ENCODE results near the gene RGS13. TPM values are rescaled to one million over a fixed set of nuclear protein-coding genes. Genes with fewer than 3 reads are reported as not detected.

The RGS13 gene, protein sequence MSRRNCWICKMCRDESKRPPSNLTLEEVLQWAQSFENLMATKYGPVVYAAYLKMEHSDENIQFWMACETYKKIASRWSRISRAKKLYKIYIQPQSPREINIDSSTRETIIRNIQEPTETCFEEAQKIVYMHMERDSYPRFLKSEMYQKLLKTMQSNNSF
- total RNA-seq, result 0.27 TPM
- long read RNA-seq, result 0 reads

- intact Hi-C loops (cut with DNase I), result no loop called here
- DNase-seq (ENCODE audit: low spot score), result no peak
Observed at GRCh38 chr1:192635939-192636338, at the start of gene RGS13. Gene RGS13, plus strand, starts transcription at chr1:192636147. Its CDS starts 8,188 bp downstream, at chr1:192644335.

DNA sequence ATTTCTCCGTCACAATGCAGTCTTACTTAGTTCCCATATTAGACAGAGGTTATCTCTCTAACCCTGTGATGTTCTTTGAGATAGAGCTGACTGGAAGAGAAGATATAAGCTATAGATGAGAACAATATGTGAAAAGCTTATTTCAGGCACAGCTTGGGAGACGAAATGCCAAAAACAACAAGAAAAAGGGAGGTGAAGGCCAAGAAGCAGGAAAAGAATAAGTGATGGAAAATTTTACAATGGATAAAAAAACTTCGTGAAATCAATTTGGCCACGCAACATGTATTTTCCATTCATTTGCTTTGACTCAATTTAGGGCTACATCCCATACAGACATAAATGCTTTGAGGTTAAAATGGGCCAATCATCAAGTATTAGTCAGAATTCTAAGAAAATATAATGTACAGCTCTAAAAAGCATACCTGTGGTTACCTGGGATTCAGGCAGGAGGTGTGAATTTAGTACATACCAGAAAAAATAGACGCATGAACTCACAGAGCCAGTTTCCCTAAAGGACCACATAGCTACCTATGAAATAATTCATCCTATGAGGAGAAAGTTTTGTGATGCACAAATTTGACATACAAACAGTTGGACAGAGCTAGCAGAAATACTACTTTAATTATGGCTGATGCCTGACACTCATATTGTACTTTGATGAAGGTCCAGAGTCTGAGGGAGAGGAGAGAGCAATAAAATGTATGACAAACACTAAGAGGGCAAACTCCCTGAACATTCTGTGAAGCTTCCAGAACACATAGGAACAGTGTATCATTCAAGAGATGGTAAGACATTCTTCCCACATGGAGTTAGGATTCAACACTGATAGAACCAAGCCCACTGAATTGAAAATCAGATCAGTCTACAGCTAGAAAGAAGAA is 48.3 kb upstream of the RGS13 start:
- intact Hi-C loops (cut with DNase I), result no loop called here
- DNase-seq (ENCODE audit: low spot score), result no peak

DNA sequence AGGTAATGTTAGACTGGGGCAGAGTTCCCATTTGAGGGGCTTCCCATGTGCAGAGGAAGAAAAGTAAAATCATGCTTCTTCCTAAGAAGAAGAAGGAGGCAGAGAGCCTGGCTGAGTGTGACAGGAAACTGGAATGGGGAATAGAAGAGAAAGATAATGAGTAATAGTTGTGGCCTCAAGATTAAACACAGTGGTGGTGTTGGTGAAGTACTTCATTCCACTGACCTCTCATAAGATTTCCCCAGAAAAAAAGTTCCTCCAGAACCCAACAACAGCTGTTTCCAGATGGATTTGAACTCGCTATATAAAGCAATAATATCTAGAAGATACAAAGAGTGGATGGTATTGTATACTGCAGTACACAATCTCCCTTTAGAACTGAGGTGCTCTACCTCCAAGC is 47.4 kb upstream of the RGS13 start:
- intact Hi-C loops (cut with DNase I), result no loop called here
- no peak for DNase-seq (ENCODE audit: low spot score)

GRCh38 chr1:192589813-192590212 is 46.1 kb upstream of the RGS13 start:
- intact Hi-C loops (cut with DNase I), result no loop called here
- DNase-seq (ENCODE audit: low spot score), result no peak

DNA sequence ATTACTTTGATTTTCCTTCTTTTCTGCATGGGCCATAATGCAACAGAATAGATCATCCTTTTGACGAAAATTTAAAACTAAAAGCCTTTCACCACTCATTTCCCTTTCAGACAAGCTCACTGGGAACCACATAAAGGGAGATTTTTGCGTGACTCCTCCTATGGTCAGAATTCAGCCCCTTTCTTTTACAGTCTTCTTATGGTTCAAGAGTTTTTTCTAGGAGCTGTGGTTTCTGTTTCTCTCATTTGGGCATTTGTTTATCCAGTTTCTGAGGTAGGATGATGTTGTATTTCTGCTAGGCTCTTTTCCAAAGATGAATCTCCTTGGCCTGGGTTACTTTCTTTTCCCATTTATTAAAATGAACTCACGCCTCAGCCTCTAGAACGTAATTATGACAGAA is 43.4 kb upstream of the RGS13 start:
- intact Hi-C loops (cut with DNase I), result no loop called here

GRCh38 chr1:192592981-192593708 is 42.8 kb upstream of the RGS13 start:
- intact Hi-C loops (cut with DNase I), result no loop called here
- no peak for DNase-seq (ENCODE audit: low spot score)

More for the DNA sequence above, 43.4 kb upstream of the RGS13 start:
- DNase-seq (ENCODE audit: low spot score), result no peak

GRCh38 chr1:192595299-192595698 is 40.6 kb upstream of the RGS13 start:
- DNase-seq (ENCODE audit: low spot score), result no peak
- intact Hi-C loops (cut with DNase I), result no loop called here

DNA sequence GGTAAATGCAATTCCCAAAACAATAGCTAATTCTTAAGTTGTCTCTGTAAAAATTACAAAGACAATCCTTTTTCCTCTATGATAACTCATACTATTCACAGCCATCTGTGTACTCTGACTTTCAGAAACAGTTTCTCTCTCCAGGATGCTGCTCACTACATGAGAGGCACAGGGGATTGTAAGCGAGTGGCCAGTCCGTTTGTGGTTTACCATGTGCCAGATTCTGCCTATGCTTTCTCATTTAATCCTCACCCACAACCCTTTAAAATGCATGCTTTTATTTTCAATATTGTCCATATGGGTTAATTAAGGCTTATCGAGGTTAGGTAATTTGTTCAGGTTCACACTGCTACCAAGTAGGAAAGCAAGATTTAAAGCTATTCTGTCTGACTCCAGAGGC is 37.4 kb upstream of the RGS13 start:
- DNase-seq (ENCODE audit: low spot score), result no peak
- intact Hi-C loops (cut with DNase I), result no loop called here

- intact Hi-C loops (cut with DNase I), result loop anchor here (10.0 kb wide), 2 partner anchors 205 to 415 kb away; partner anchors contain the start of gene RGS2
- no peak for DNase-seq (ENCODE audit: low spot score)
Observed at GRCh38 chr1:192600275-192600674, 35.7 kb upstream of the RGS13 start.

DNA sequence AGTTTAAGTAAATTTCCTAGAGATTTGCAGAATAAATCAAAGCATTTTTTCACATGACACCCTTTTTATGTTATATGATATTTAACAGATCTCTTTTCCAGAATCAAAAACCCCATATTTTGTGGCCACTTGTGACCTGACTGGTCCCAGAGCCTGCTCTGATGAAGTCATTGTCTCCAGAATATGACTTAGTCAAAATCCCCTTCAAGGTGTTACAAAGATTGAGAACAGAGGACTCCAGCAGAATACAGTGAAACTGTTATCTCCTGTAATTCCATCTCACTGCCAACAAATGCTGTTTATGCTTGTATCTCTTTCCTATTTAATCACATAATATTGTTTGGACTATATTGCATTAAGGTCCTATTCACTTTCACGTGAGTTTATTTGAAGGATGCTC is 34.8 kb upstream of the RGS13 start:
- intact Hi-C loops (cut with DNase I), result loop anchor here (10.0 kb wide), 2 partner anchors 204 to 414 kb away; partner anchors contain the start of gene RGS2
- no peak for DNase-seq (ENCODE audit: low spot score)

DNA sequence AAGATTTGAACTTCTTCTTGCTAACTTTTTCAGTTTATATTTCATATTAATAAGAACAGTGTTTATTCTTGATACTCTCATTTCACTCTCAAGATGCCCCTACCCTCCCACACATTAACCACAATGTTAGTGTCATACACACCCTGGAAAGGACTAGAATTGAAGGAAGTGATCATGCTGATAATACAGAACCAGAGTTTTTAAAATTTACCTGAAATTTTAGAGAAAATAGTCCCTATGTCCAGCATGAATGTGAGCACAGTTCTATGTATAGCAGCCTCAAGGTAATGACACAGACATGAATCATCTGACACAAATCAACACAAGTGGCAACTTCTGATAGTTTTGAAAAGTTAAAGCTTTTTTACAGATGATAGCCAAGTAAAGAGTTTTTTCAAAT is 34.4 kb upstream of the RGS13 start:
- intact Hi-C loops (cut with DNase I), result loop anchor here (10.0 kb wide), 2 partner anchors 203 to 413 kb away; partner anchors contain the start of gene RGS2
- DNase-seq (ENCODE audit: low spot score), result no peak

- no peak for DNase-seq (ENCODE audit: low spot score)
- intact Hi-C loops (cut with DNase I), result loop anchor here (10.0 kb wide), 2 partner anchors 202 to 412 kb away; partner anchors contain the start of gene RGS2
Observed at GRCh38 chr1:192602757-192603156, 33.2 kb upstream of the RGS13 start.

DNA sequence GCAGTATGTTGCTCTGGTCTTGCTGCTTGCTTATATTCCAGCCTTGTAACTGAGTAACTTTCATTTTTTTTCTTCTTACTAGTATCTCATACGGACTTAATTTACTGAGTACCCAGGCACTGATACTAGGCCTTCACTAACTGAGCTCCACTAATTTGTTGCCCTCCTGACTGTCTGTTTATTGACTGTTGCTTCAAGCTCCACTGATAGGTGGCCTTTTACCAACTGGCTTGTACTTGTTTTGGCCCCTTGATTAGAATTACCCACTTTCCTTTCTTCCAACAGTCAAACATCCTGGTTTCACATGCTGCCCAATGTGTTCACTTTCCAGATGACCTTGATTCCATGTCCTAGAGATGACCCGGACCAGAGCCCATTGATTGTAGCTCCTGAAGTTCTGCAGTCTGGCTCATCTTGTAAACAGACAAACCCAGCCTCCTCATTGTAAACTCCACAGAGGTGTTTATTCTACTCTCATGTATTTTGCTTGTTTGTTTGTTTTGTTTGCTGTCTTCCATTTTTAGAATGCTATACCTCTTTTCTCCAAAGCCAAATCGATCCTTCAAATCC is 32.6 kb upstream of the RGS13 start:
- intact Hi-C loops (cut with DNase I), result loop anchor here (10.0 kb wide), 2 partner anchors 201 to 411 kb away; partner anchors contain the start of gene RGS2
- DNase-seq (ENCODE audit: low spot score), result no peak

DNA sequence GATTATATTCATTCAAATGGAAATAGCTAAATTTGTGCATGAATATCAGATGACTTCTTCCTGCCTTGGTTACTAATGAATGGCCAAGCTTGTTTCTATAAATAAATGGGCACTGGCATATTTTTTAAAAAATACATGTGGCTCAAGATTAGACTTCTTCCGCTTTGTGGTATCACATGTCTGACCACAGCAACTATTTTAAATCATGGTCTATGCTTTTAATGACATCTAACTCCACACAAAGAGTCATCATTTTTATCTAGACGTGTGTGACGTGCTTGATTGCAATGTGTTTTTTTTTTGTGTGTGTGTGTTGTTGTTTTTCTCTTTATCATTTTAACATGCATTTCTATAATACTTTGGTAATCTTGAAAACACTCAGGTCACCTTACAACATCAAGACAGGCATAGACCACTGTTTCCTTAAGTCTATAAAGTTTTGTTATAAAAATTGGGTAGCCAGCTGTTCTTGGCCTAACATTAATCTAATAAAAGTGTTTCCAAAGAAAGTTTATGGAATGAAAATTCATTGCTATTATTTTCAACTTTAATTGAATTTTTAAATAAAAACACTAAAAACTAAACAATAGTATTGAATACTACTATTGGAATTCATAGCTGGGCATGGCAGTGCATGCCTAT is 30.8 kb upstream of the RGS13 start:
- intact Hi-C loops (cut with DNase I), result loop anchor here (5.0 to 10.0 kb wide), 3 partner anchors 200 to 427 kb away; partner anchors contain the start of gene RGS2
- no peak for DNase-seq (ENCODE audit: low spot score)

DNA sequence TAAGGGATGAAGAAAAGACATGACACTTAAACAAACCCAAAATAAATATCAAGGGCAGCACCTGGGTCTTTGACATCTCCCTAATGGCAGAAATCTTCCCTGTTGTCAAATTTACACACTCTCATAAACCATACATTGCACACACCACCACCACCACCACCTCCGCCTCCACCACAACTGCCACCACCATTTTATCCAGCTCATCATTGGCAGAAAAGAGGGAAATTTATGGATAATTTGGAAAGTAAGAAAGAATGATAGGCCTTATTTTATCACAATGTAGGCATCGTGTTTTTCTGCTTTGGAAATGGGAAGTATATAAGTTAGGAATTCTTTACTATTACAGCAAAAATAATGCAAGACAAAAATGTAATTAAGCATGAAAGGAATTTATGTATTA is 27.3 kb upstream of the RGS13 start:
- intact Hi-C loops (cut with DNase I), result loop anchor here (2.0 to 10.0 kb wide), 4 partner anchors 132 to 424 kb away; partner anchors contain the start of gene RGS2
- no peak for DNase-seq (ENCODE audit: low spot score)

DNA sequence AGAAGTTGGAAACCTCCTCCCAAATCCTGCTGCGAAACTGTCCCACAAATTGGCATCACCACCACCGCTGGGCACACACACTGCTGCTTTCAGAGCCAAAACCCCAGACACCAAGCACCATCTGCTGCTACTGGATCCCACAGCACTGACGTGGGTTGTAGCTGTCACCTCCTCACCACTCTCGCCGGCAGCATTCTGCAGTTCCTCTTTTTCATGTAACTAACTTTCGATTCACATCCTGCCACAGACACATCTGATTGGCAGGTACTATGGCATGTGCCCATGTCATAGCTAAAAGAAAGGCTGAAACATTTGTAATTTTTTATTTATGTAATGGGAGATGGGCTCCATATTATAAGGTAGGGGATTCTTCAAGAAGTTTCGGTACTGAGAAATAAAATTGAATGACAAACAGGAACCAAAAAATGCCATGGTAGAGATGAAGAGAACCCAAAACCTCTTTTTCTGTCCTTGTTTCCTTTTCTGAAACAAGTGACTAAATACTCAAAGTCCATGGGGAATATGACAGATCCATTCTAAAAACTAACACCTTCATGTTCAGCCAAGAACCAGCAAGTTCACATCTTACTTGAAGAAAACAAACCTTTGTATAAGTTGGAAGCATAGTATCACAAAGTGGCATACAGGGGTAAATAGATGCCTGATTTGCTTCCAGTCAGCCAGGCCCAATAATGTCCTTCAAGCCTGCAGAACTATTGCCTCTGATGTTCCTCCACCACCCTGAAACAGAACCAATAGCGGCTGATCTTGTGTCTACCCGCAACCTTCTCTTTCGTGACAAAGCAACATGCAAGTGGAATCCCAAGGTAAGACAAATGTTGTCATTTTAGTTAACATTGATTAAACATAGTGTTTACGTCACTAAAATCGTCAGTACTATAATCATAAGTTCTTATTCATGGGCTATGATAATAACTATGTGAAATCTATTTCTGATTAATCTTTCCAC is 26.6 kb upstream of the RGS13 start:
- peak; percentile 81 for DNase-seq (ENCODE audit: low spot score)
- intact Hi-C loops (cut with DNase I), result loop anchor here (2.0 to 10.0 kb wide), 4 partner anchors 133 to 423 kb away; partner anchors contain the start of gene RGS2

DNA sequence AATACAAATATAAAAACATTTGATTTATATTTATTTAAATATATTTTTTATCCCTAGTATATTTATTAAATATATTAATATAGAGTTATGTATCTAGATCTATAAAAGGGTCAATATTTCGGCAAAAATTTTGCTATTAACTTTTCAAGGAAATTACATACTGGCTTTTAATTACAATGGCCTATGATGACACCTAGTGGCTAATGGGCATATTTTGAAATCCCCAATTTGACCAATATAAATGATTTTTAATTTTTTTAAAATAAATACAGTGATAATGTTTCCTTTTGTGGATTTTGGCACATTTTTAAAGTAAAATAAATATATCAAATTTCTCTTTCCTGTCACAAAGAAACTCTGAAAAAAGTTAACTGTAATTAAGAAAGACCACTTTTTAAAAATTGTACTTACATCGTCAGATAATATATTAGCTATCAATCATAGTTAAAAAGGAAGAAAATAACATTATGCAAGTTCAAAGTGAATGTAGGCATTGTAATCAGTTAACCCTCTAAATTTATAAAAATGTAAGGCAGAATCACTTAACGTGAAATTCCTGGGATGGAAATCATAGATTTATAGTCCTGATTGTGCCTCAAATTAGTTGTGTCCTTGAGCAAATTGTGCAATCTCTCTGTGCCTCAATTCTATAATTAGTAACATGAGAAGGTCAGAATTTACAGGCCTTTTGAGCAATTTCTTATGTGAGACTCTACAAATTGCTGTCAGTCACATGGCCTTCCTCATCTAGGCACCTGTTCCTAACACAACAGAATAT is 25.6 kb upstream of the RGS13 start:
- intact Hi-C loops (cut with DNase I), result no loop called here
- no peak for DNase-seq (ENCODE audit: low spot score)

Measured in cardiac septum (tissue), 1 donor.